GM12878 (cell line): Measurements from ENCODE around the gene FKBP3. TPM values are rescaled to one million over a fixed set of nuclear protein-coding genes. Genes with fewer than 3 reads are reported as not detected.

Experiments used
- ATAC-seq: fragments of 200-7000 bp; cut with Tn5 transposase; 3 replicates; pipeline ENCODE4 v1.9.1; 2020; ENCODE audit warnings: mild to moderate bottlenecking, moderate library complexity
- BruUV-seq: library from RNA; stranded (reverse); fragments of 400-500 nt; replicated peaks from 2 replicates; lab custom pipeline; 2021; lab: Mats Ljungman, UMichigan
- CTCF ChIA-PET: fragments of 300-600 bp; sonication (Branson Sonifier 250); formaldehyde crosslinking; extraction: SDS; loops from one replicate; lab custom pipeline; 2021; ENCODE audit warnings: inconsistent platforms; lab: Yijun Ruan, JAX
- POLR2A ChIA-PET: fragments of 350-600 bp; formaldehyde crosslinking; extraction: SDS; loops from one replicate; lab custom pipeline; 2021; ENCODE audit warnings: inconsistent platforms; lab: Charles Lee
- RAD21 ChIA-PET: fragments of 300-600 bp; sonication (Branson Sonifier 250); formaldehyde crosslinking; loops from one replicate; lab custom pipeline; 2023; ENCODE audit warnings: antibody characterized with exemption; ENCODE audit not compliant: unreplicated experiment; lab: Charles Lee
- SMC1A ChIA-PET: fragments of 300-600 bp; sonication (Branson Sonifier 250); formaldehyde crosslinking; loops from one replicate; lab custom pipeline; 2023; ENCODE audit not compliant: unreplicated experiment, uncharacterized antibody; lab: Charles Lee
- DNase-seq: peaks from one replicate; pipeline ENCODE4 v3.0.0-alpha.2; 2011; ENCODE audit warnings: low read depth, low spot score
- FAIRE-seq: peaks from 3 replicates; lab custom pipeline; 2011; peaks lifted over from hg19 to GRCh38; lab: Jason Lieb, UNC
- H2AFZ ChIP-seq: 2 replicates; pipeline ENCODE4 v1.6.0; 2011; ENCODE audit warnings: low read depth, low read length, control low read depth; ENCODE audit not compliant: control insufficient read depth
- H3K27ac ChIP-seq: 2 replicates; pipeline ENCODE4 v1.5.1; 2011; ENCODE audit warnings: control low read depth; ENCODE audit not compliant: control insufficient read depth, insufficient read depth
- H3K27me3 ChIP-seq, 2 experiments: replicated peaks in 1 of 2; 2 replicates each; pipeline versions ENCODE4 v1.6.0 to v1.6.1; 2011; ENCODE audit warnings: low read length in 1 of 2; ENCODE audit not compliant: control insufficient read depth in 2 of 2, insufficient read depth in 2 of 2
- H3K36me3 ChIP-seq, 2 experiments: 2 replicates each; pipeline ENCODE4 v1.5.1; 2011; ENCODE audit warnings: low read length in 1 of 2; ENCODE audit not compliant: control insufficient read depth in 2 of 2, insufficient read depth in 2 of 2
- H3K4me1 ChIP-seq: 2 replicates; pipeline ENCODE4 v1.6.1; 2011; ENCODE audit warnings: mild to moderate bottlenecking, low read length, moderate library complexity, mixed read lengths; ENCODE audit not compliant: control insufficient read depth, insufficient read depth
- H3K4me2 ChIP-seq: 2 replicates; pipeline ENCODE4 v1.6.0; 2011; ENCODE audit warnings: control low read depth; ENCODE audit not compliant: control insufficient read depth, insufficient read depth
- H3K4me3 ChIP-seq: fragments of 200-600 bp; sonication (generic); 2 replicates; pipeline ENCODE4 v1.5.1; 2016
- H3K79me2 ChIP-seq: 2 replicates; pipeline ENCODE4 v1.6.0; 2011; ENCODE audit warnings: low read length; ENCODE audit not compliant: control insufficient read depth, insufficient read depth
- H3K9ac ChIP-seq: 2 replicates; pipeline ENCODE4 v1.8.0; 2011; ENCODE audit warnings: low read length, control low read depth, mixed read lengths; ENCODE audit not compliant: control insufficient read depth, insufficient read depth
- H3K9me3 ChIP-seq: replicated peaks from 3 replicates; pipeline ENCODE4 v1.5.1; 2011; ENCODE audit warnings: mild to moderate bottlenecking, low read length; ENCODE audit not compliant: control insufficient read depth, insufficient read depth
- H4K20me1 ChIP-seq: 2 replicates; pipeline ENCODE4 v1.6.0; 2011; ENCODE audit not compliant: control insufficient read depth, insufficient read depth
- ASH2L ChIP-seq: fragments of 300-600, 200-600 bp; sonication (generic); IDR thresholded peaks from 2 replicates; pipeline ENCODE4 v1.6.1; 2017; ENCODE audit warnings: low read depth, mild to moderate bottlenecking, borderline replicate concordance
- BACH1 ChIP-seq: fragments of 450-650 bp; IDR thresholded peaks from 2 replicates; pipeline ENCODE4 v1.6.1; 2017; ENCODE audit warnings: mild to moderate bottlenecking, borderline replicate concordance
- YY1 ChIP-seq: IDR thresholded peaks from 2 replicates; pipeline ENCODE4 v1.6.1; 2011; ENCODE audit warnings: low read depth, mild to moderate bottlenecking, low read length
- WGBS: methylation state at CpG from one replicate; pipeline ENCODE4 v1.1.6; 2016; ENCODE audit warnings: low lambda C conversion rate; ENCODE audit not compliant: insufficient replicate concordance, insufficient coverage; ENCODE audit errors: missing lambda C conversion rate; 5-methylcytosine and 5-hydroxymethylcytosine counted together
- in situ Hi-C: fragments of 300-500 bp; cut with MboI; formaldehyde crosslinking; loops from 9 replicates; pipeline ENCODE4 v1.14.3; 2018; ENCODE audit warnings: mixed read lengths
- intact Hi-C: fragments of 100-400 bp; cut with micrococcal nuclease; formaldehyde crosslinking; loops from one replicate; pipeline ENCODE4 v1.14.2; 2022; ENCODE audit not compliant: unreplicated experiment
- polyA plus RNA-seq, 11 experiments: library from polyadenylated mRNA; depleted of rRNA in 4 of 11; unstranded in 6 of 11; stranded (reverse) in 5 of 11; fragments of >200 nt; fragmentation: Nextera tagmentation in 4 of 11; fragmentation: Illumina TruSeq in 1 of 11; extraction: Ambion mirVana in 4 of 11; extraction: Trizol in 1 of 11; gene quantifications; 1 replicate in 1 of 11; 2 replicates in 10 of 11; pipeline versions ENCODE4 v1.2.1 to v1.2.3, GENCODE V29; 2011 to 2016; ENCODE audit warnings: inconsistent platforms in 2 of 11, missing spikeins in 2 of 11, low read depth in 1 of 11
- total RNA-seq, 4 experiments: library from RNA; depleted of rRNA in 3 of 4; stranded (reverse); fragments of >200 nt in 3 of 4; fragmentation: Illumina TruSeq in 1 of 4; extraction: Trizol in 1 of 4; gene quantifications; 2 replicates each; pipeline versions ENCODE4 v1.2.1 to v1.2.3, GENCODE V29; 2013 to 2021
- TF ChIP-seq, protein P1 (sequence below): fragments of 450-650 bp; IDR thresholded peaks from 2 replicates; pipeline ENCODE4 v1.6.1; 2017; ENCODE audit warnings: mild to moderate bottlenecking, low read depth, inconsistent platforms; ENCODE audit not compliant: poor library complexity, severe bottlenecking

The FKBP3 gene
- total and polyA plus RNA-seq, 10 of the 15 experiments (the other 5 are each of a cell fraction or from before 2014, with no cell fraction given), result 67.2 to 218 (median 129) TPM

DNA sequence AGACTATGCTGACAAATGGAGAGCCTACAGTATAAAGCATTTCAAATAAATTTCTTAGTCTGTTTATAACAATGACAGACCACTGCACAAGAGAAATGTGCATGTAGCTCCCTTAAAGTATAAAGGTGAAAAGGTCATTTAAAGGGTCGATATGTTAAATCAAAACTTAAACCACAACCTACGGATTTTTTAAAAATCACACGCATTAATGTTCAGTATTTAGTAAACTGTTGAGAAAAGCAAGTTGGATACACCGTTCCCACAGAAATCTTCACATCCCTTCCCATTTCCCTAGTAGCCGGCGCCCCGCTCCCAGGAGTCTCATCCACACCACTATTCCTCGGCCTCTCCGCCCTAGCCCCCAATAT lies 614 bp downstream of the FKBP3 start (continued):
- TF ChIP-seq, protein P1, sequence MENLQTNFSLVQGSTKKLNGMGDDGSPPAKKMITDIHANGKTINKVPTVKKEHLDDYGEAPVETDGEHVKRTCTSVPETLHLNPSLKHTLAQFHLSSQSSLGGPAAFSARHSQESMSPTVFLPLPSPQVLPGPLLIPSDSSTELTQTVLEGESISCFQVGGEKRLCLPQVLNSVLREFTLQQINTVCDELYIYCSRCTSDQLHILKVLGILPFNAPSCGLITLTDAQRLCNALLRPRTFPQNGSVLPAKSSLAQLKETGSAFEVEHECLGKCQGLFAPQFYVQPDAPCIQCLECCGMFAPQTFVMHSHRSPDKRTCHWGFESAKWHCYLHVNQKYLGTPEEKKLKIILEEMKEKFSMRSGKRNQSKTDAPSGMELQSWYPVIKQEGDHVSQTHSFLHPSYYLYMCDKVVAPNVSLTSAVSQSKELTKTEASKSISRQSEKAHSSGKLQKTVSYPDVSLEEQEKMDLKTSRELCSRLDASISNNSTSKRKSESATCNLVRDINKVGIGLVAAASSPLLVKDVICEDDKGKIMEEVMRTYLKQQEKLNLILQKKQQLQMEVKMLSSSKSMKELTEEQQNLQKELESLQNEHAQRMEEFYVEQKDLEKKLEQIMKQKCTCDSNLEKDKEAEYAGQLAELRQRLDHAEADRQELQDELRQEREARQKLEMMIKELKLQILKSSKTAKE, result no peak
- no peak for TF ChIP-seq ASH2L

DNA sequence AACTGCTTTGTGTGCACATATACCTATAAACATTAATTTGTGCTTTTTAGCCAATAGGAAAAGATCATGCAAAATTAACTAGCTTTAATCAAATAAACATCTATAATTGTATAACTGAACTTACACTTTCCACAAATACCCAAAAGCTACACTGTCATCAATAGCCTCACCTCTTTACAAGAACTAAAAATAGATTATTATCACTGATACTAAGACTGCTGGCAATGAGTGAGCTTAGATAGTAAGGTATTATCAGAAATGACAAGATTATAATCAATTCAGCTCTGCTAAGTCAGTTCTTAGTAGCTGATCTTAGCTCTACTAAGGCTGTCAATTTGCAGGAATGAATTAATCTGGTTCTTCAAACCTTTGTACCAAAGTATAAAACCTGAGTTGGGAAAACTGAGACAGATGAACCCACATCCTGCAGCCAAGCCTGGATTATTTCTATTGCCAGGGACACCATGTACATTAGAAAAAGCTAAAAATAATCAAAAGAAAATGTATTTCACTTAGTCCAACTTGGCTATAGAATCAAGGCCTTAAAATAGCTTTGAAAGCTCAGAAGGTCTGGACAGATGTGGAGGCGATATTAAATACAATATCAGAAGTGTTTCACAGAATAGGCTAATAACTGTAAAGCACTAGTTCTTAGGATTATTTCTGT lies 5.2 kb downstream of the FKBP3 start:
- TF ChIP-seq YY1 (no peak), BACH1 (no peak)
- TF ChIP-seq, all 136 proteins: peak for 0
- no peaks in the 10 kb centered on the region for H3K4me1 ChIP-seq
- ATAC-seq, result no peak
- no peak overlapping the region; the same call in 1 of the 2 replicates for H3K4me3 ChIP-seq
- DNase-seq, result no peak
- H3K27me3 ChIP-seq, result no peaks in the 10 kb centered on the region
- no peaks in the 10 kb centered on the region for H3K9me3 ChIP-seq
- no peaks in the 10 kb centered on the region for H4K20me1 ChIP-seq
- FAIRE-seq, result no peak
- in situ Hi-C loops (no loop called here), intact Hi-C loops (no loop called here)
- ChIA-PET RAD21 (interaction anchor here (0.9 to 1.6 kb wide), 6 partner anchors 18 to 215 kb away, joined by 3 to 7 read pairs (median 4); no protein-coding TSS in a partner anchor), SMC1A (interaction anchor here (0.8 to 1.6 kb wide), 9 partner anchors 9 to 44 kb away, joined by 3 to 8 read pairs (median 4); no protein-coding TSS in a partner anchor), CTCF (interaction anchor here (0.5 to 1.8 kb wide), 8 partner anchors 12 to 215 kb away, joined by 3 to 8 read pairs (median 3); no protein-coding TSS in a partner anchor), POLR2A (interaction anchor here (1.1 to 1.6 kb wide), 3 partner anchors 37 to 232 kb away, joined by 3 to 5 read pairs (median 3); a partner anchor contains a TSS)
- WGBS, result 92% methylated on average over 1 of the region's 1 CpG
- no peak overlapping the region for H3K27ac ChIP-seq
- H3K36me3 ChIP-seq, result peaks cover 1 to 11% of the 10 kb centered on the region in 2 experiments; a peak in 3 of 4 replicates
- H3K4me2 ChIP-seq, result no peak overlapping the region
- no TSS peak for BruUV-seq
- no peak overlapping the region for H2AFZ ChIP-seq
- no peak overlapping the region for H3K9ac ChIP-seq
- H3K79me2 ChIP-seq, result peaks cover 25% of the 10 kb centered on the region
